ENCODE measurements around the gene KRT24.

KRT24 gene

DNA sequence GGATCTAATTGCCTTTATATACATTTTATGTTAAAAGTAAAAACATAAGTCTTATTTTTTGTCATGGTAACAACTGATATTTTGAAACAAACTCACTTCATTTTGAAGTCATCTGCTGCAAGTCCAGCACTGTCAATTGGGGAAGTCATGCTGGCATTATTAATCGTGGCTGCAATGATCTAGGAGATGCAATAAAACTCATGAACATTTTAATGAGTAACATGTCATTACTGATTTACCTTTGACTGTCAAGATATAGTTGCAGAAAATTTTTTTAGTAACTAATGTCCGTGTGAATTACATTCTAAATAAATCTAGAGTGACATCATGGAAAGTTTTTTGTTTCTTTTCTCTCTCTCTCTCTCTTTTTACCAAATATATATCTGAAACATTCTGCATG, 17.3 kb upstream of the KRT24 start:
- no peak overlapping the region for H3K18ac ChIP-seq (ENCODE audit: low read length)
- H3K56ac ChIP-seq (ENCODE audit: low read length) = no peak overlapping the region
- no peaks in the 10 kb centered on the region for H3K36me3 ChIP-seq (ENCODE audit: control insufficient read depth, insufficient read depth, low read length)
- H3K4me3 ChIP-seq (ENCODE audit: low read length) = no peak overlapping the region
- no peak overlapping the region for H3K23ac ChIP-seq (ENCODE audit: low read length)
- no peak for DNase-seq
- H3K4me1 ChIP-seq (ENCODE audit: control insufficient read depth, low read depth, low read length) = no peaks in the 10 kb centered on the region
- H3K27me3 ChIP-seq (ENCODE audit: insufficient read depth, low read length, poor library complexity) = no peaks in the 10 kb centered on the region
- no peak overlapping the region for H3K27ac ChIP-seq (ENCODE audit: low read depth, low read length)
- no peak overlapping the region for H2AK5ac ChIP-seq (ENCODE audit: low read length)
- WGBS (ENCODE audit: extremely low coverage, insufficient coverage, low lambda C conversion rate) = no CpG with 5 or more reads among the region's 2 CpGs
- no peaks in the 10 kb centered on the region for H3K79me1 ChIP-seq (ENCODE audit: low read length)
- H2BK5ac ChIP-seq (ENCODE audit: low read length) = no peak overlapping the region
- no peak overlapping the region for H3K4ac ChIP-seq (ENCODE audit: low read depth, low read length)
- H4K5ac ChIP-seq (ENCODE audit: low read length) = no peak overlapping the region
- no peak overlapping the region for H2BK15ac ChIP-seq (replicated peaks; ENCODE audit: low read depth)
- no peak overlapping the region for H3K4me2 ChIP-seq (ENCODE audit: low read length)
- no peak overlapping the region for H2BK120ac ChIP-seq (ENCODE audit: low read depth, low read length)
- H3K9ac ChIP-seq (ENCODE audit: low read length) = no peak overlapping the region
- H3K79me2 ChIP-seq (ENCODE audit: control insufficient read depth, insufficient read depth, low read length) = no peaks in the 10 kb centered on the region
- H4K8ac ChIP-seq (ENCODE audit: low read depth, low read length) = no peak overlapping the region

DNA sequence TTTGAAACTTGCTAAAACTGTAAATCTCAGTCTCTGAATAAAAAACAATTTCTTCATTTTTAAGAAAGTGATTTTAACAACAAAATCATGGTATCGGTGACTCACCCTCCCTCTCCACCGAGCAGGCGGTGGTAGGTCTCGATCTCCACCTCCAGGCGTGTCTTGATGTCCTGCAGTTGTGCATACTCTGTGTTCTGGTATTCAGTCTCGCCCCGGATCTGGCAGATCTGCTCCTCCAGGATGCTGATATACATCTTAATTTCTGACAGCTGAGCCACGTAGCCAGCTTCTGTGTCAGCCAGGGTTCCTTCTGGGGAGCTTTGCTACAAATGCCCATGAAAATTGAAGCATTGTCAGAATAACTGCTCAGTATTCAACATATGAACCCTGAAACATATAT, 15.4 kb upstream of the KRT24 start:
- no peak overlapping the region for H3K56ac ChIP-seq (ENCODE audit: low read length)
- no peak overlapping the region for H2BK120ac ChIP-seq (ENCODE audit: low read depth, low read length)
- H3K9ac ChIP-seq (ENCODE audit: low read length) = no peak overlapping the region
- no peak overlapping the region for H3K27ac ChIP-seq (ENCODE audit: low read depth, low read length)
- no peak overlapping the region for H3K18ac ChIP-seq (ENCODE audit: low read length)
- H2BK15ac ChIP-seq (replicated peaks; ENCODE audit: low read depth) = no peak overlapping the region
- H3K79me2 ChIP-seq (ENCODE audit: control insufficient read depth, insufficient read depth, low read length) = no peaks in the 10 kb centered on the region
- H3K4me2 ChIP-seq (ENCODE audit: low read length) = no peak overlapping the region
- H3K4ac ChIP-seq (ENCODE audit: low read depth, low read length) = no peak overlapping the region
- WGBS (ENCODE audit: extremely low coverage, insufficient coverage, low lambda C conversion rate) = no CpG with 5 or more reads among the region's 8 CpGs
- no peak overlapping the region for H2AK5ac ChIP-seq (ENCODE audit: low read length)
- no peak for DNase-seq
- H3K4me3 ChIP-seq (ENCODE audit: low read length) = no peak overlapping the region
- no peak overlapping the region for H4K5ac ChIP-seq (ENCODE audit: low read length)
- H2BK5ac ChIP-seq (ENCODE audit: low read length) = no peak overlapping the region
- no peaks in the 10 kb centered on the region for H3K4me1 ChIP-seq (ENCODE audit: control insufficient read depth, low read depth, low read length)
- no peak overlapping the region for H4K8ac ChIP-seq (ENCODE audit: low read depth, low read length)
- no peaks in the 10 kb centered on the region for H3K79me1 ChIP-seq (ENCODE audit: low read length)
- H3K27me3 ChIP-seq (ENCODE audit: insufficient read depth, low read length, poor library complexity) = no peaks in the 10 kb centered on the region
- H3K23ac ChIP-seq (ENCODE audit: low read length) = no peak overlapping the region
- no peaks in the 10 kb centered on the region for H3K36me3 ChIP-seq (ENCODE audit: control insufficient read depth, insufficient read depth, low read length)

DNA sequence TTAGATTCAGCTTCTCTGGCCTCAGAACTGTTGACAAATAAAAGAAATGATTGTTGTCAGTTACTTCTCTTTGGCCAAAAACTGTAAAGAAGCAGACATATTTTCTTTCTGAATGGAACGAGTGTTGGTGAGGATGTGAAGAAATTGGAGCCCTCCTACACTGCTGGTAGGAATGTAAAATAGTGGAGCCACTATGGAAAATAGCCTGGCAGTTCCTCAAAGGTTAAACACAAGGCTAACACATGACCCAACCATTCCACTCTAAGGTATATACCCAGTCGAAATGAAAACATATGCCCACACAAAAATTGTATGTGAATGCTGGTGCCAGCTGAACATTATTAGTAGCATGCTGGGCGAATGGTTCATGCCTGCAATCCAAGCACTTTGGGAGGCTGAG, 14.2 kb upstream of the KRT24 start:
- Histone ChIP-seq H4K8ac (ENCODE audit: low read depth, low read length) (no peak overlapping the region), H3K18ac (ENCODE audit: low read length) (no peak overlapping the region), H3K36me3 (ENCODE audit: control insufficient read depth, insufficient read depth, low read length) (no peaks in the 10 kb centered on the region), H3K56ac (ENCODE audit: low read length) (no peak overlapping the region), H3K4me3 (ENCODE audit: low read length) (no peak overlapping the region), H3K27ac (ENCODE audit: low read depth, low read length) (no peak overlapping the region), H3K4me1 (ENCODE audit: control insufficient read depth, low read depth, low read length) (no peaks in the 10 kb centered on the region), H3K4ac (ENCODE audit: low read depth, low read length) (no peak overlapping the region), H3K9ac (ENCODE audit: low read length) (no peak overlapping the region), H2AK5ac (ENCODE audit: low read length) (no peak overlapping the region), H2BK120ac (ENCODE audit: low read depth, low read length) (no peak overlapping the region), H2BK15ac (replicated peaks; ENCODE audit: low read depth) (no peak overlapping the region), H3K79me2 (ENCODE audit: control insufficient read depth, insufficient read depth, low read length) (no peaks in the 10 kb centered on the region), H3K4me2 (ENCODE audit: low read length) (no peak overlapping the region), H3K79me1 (ENCODE audit: low read length) (no peaks in the 10 kb centered on the region), H3K23ac (ENCODE audit: low read length) (no peak overlapping the region), H3K27me3 (ENCODE audit: insufficient read depth, low read length, poor library complexity) (no peaks in the 10 kb centered on the region), H2BK5ac (ENCODE audit: low read length) (no peak overlapping the region), H4K5ac (ENCODE audit: low read length) (no peak overlapping the region)
- no peak for DNase-seq
- no CpG with 5 or more reads among the region's 3 CpGs for WGBS (ENCODE audit: extremely low coverage, insufficient coverage, low lambda C conversion rate)

DNA sequence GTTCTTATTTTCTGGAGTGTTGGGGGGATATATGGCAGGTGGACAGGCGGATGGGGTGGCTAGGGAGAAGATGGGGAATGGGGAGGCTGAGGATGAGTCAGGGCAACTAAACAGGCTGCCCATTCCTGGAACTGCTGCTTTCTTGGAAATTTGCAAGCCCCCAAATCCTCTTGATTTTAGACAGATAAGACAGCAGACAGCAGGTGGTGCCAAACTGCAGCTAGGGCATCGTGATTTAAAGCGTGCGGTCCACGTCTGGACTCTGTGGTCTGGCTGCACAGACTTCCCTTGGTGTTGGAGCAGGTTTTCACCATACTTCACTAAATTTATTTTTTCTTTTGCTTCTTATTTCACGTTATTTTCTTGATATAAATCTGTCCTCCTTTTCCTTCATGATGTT, 10.9 kb upstream of the KRT24 start:
- no peaks in the 10 kb centered on the region for H3K27me3 ChIP-seq (ENCODE audit: insufficient read depth, low read length, poor library complexity)
- H3K9ac ChIP-seq (ENCODE audit: low read length) = no peak overlapping the region
- H3K4me3 ChIP-seq (ENCODE audit: low read length) = no peak overlapping the region
- no peak overlapping the region for H2BK15ac ChIP-seq (replicated peaks; ENCODE audit: low read depth)
- no peak overlapping the region for H3K27ac ChIP-seq (ENCODE audit: low read depth, low read length)
- no peak overlapping the region for H2BK120ac ChIP-seq (ENCODE audit: low read depth, low read length)
- H3K4me1 ChIP-seq (ENCODE audit: control insufficient read depth, low read depth, low read length) = no peaks in the 10 kb centered on the region
- H3K79me2 ChIP-seq (ENCODE audit: control insufficient read depth, insufficient read depth, low read length) = no peaks in the 10 kb centered on the region
- H4K8ac ChIP-seq (ENCODE audit: low read depth, low read length) = no peak overlapping the region
- no peak overlapping the region for H4K5ac ChIP-seq (ENCODE audit: low read length)
- no peaks in the 10 kb centered on the region for H3K36me3 ChIP-seq (ENCODE audit: control insufficient read depth, insufficient read depth, low read length)
- no peak overlapping the region for H3K18ac ChIP-seq (ENCODE audit: low read length)
- H3K4ac ChIP-seq (ENCODE audit: low read depth, low read length) = no peak overlapping the region
- no peak overlapping the region for H3K4me2 ChIP-seq (ENCODE audit: low read length)
- WGBS (ENCODE audit: extremely low coverage, insufficient coverage, low lambda C conversion rate) = no CpG with 5 or more reads among the region's 6 CpGs
- H3K23ac ChIP-seq (ENCODE audit: low read length) = no peak overlapping the region
- H2BK5ac ChIP-seq (ENCODE audit: low read length) = no peak overlapping the region
- DNase-seq = no peak
- no peak overlapping the region for H2AK5ac ChIP-seq (ENCODE audit: low read length)
- no peak overlapping the region for H3K56ac ChIP-seq (ENCODE audit: low read length)
- H3K79me1 ChIP-seq (ENCODE audit: low read length) = no peaks in the 10 kb centered on the region

DNA sequence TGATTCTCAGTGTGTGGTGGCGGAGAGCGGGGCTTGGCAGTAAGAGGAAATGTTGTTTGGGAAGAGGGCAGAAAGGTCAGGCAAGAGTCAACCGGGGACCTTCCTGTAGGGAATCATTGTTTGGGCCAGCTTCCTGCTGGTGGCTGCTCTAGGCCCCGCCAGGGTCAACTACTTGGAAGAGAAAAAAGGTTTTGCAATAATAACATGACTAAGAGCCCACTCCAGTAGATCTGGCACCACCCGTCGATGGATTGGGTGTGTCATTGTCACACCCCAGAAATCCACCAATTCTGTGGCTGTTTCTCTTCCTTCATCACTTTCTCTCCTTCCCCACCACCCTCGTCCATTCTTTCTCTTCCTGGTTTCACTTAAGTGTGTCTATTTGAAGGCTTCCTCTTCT, 4.2 kb upstream of the KRT24 start:
- no CpG with 5 or more reads among the region's 7 CpGs for WGBS (ENCODE audit: extremely low coverage, insufficient coverage, low lambda C conversion rate)
- DNase-seq = no peak

DNA sequence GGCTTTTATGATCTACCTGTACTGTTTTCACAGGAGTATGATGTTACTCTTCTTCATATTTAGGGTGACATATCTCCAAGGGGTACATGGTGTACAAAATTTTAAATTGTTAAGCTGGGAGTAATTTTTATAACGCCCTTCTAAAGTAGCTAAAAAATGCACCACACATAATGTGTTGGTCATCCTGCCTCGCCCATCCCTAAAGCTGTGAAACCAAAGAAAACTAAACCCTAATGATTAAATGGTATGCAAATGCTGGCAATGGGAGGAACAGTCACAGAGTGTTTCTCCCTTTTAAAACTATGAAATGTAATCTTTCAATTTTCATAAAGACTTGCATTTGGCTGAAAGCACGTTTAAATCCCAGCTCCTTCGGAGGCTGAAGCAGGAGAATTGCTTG, 2.0 kb upstream of the KRT24 start:
- H3K9ac ChIP-seq (ENCODE audit: low read length) = no peak overlapping the region
- no peak overlapping the region for H3K4me2 ChIP-seq (ENCODE audit: low read length)
- no peak overlapping the region for H2BK5ac ChIP-seq (ENCODE audit: low read length)
- H4K8ac ChIP-seq (ENCODE audit: low read depth, low read length) = no peak overlapping the region
- no peak overlapping the region for H3K56ac ChIP-seq (ENCODE audit: low read length)
- no peak overlapping the region for H3K27ac ChIP-seq (ENCODE audit: low read depth, low read length)
- H3K4me3 ChIP-seq (ENCODE audit: low read length) = no peak overlapping the region
- no peak overlapping the region for H4K5ac ChIP-seq (ENCODE audit: low read length)
- no peaks in the 10 kb centered on the region for H3K79me2 ChIP-seq (ENCODE audit: control insufficient read depth, insufficient read depth, low read length)
- no peaks in the 10 kb centered on the region for H3K4me1 ChIP-seq (ENCODE audit: control insufficient read depth, low read depth, low read length)
- no peak overlapping the region for H2AK5ac ChIP-seq (ENCODE audit: low read length)
- WGBS (ENCODE audit: extremely low coverage, insufficient coverage, low lambda C conversion rate) = no CpG with 5 or more reads among the region's 4 CpGs
- no peaks in the 10 kb centered on the region for H3K79me1 ChIP-seq (ENCODE audit: low read length)
- no peak overlapping the region for H2BK15ac ChIP-seq (replicated peaks; ENCODE audit: low read depth)
- H3K23ac ChIP-seq (ENCODE audit: low read length) = no peak overlapping the region
- no peaks in the 10 kb centered on the region for H3K27me3 ChIP-seq (ENCODE audit: insufficient read depth, low read length, poor library complexity)
- H3K36me3 ChIP-seq (ENCODE audit: control insufficient read depth, insufficient read depth, low read length) = no peaks in the 10 kb centered on the region
- no peak overlapping the region for H2BK120ac ChIP-seq (ENCODE audit: low read depth, low read length)
- DNase-seq = no peak
- H3K18ac ChIP-seq (ENCODE audit: low read length) = no peak overlapping the region
- H3K4ac ChIP-seq (ENCODE audit: low read depth, low read length) = no peak overlapping the region

More for the DNA sequence above, 4.2 kb upstream of the KRT24 start:
- no peaks in the 10 kb centered on the region for H3K36me3 ChIP-seq (ENCODE audit: control insufficient read depth, insufficient read depth, low read length)
- H3K27ac ChIP-seq (ENCODE audit: low read depth, low read length) = no peak overlapping the region
- no peak overlapping the region for H3K56ac ChIP-seq (ENCODE audit: low read length)
- H3K18ac ChIP-seq (ENCODE audit: low read length) = no peak overlapping the region
- H3K79me2 ChIP-seq (ENCODE audit: control insufficient read depth, insufficient read depth, low read length) = no peaks in the 10 kb centered on the region
- H2BK15ac ChIP-seq (replicated peaks; ENCODE audit: low read depth) = no peak overlapping the region
- no peak overlapping the region for H3K4ac ChIP-seq (ENCODE audit: low read depth, low read length)
- no peak overlapping the region for H2AK5ac ChIP-seq (ENCODE audit: low read length)
- no peaks in the 10 kb centered on the region for H3K4me1 ChIP-seq (ENCODE audit: control insufficient read depth, low read depth, low read length)
- H3K23ac ChIP-seq (ENCODE audit: low read length) = no peak overlapping the region
- no peak overlapping the region for H3K4me3 ChIP-seq (ENCODE audit: low read length)
- no peak overlapping the region for H4K5ac ChIP-seq (ENCODE audit: low read length)
- H3K4me2 ChIP-seq (ENCODE audit: low read length) = no peak overlapping the region
- no peak overlapping the region for H2BK120ac ChIP-seq (ENCODE audit: low read depth, low read length)
- no peak overlapping the region for H4K8ac ChIP-seq (ENCODE audit: low read depth, low read length)
- no peaks in the 10 kb centered on the region for H3K27me3 ChIP-seq (ENCODE audit: insufficient read depth, low read length, poor library complexity)
- H3K9ac ChIP-seq (ENCODE audit: low read length) = no peak overlapping the region
- H3K79me1 ChIP-seq (ENCODE audit: low read length) = no peaks in the 10 kb centered on the region
- no peak overlapping the region for H2BK5ac ChIP-seq (ENCODE audit: low read length)
